GM10266 (cell line): Measurements from ENCODE around the gene C6orf118.

Source experiments
- DNase-seq: peaks from one replicate; pipeline ENCODE4 v3.0.0; 2012; ENCODE audit errors: extremely low spot score
- TF ChIP-seq, protein P1 (sequence below): IDR thresholded peaks from 2 replicates; pipeline ENCODE4 v1.5.1; 2012; ENCODE audit warnings: mild to moderate bottlenecking, low read depth; ENCODE audit not compliant: control insufficient read depth, insufficient read depth; ENCODE audit errors: missing control alignments

The C6orf118 gene

DNA sequence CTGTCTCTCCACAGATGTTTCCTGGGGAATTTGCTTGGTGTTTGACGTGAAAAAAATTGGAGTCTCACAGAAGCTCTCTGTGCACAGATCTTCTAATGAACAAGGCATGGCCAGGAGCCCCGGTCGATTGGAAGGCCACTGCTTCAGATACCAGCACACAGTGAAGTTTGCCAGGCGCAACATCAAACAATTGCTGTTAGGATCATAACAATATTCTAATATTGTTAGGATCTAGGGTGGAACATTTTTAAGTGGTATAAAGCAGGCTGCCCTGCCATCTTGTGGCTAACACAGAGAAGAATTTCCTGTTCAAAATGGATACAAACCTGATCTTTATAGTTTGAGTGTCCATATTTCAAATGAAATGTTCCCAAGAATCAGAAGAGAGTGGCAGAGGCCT, 64.1 kb downstream of the C6orf118 start:
- no peak for DNase-seq
- TF ChIP-seq, protein P1, sequence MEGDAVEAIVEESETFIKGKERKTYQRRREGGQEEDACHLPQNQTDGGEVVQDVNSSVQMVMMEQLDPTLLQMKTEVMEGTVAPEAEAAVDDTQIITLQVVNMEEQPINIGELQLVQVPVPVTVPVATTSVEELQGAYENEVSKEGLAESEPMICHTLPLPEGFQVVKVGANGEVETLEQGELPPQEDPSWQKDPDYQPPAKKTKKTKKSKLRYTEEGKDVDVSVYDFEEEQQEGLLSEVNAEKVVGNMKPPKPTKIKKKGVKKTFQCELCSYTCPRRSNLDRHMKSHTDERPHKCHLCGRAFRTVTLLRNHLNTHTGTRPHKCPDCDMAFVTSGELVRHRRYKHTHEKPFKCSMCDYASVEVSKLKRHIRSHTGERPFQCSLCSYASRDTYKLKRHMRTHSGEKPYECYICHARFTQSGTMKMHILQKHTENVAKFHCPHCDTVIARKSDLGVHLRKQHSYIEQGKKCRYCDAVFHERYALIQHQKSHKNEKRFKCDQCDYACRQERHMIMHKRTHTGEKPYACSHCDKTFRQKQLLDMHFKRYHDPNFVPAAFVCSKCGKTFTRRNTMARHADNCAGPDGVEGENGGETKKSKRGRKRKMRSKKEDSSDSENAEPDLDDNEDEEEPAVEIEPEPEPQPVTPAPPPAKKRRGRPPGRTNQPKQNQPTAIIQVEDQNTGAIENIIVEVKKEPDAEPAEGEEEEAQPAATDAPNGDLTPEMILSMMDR = no peak

DNA sequence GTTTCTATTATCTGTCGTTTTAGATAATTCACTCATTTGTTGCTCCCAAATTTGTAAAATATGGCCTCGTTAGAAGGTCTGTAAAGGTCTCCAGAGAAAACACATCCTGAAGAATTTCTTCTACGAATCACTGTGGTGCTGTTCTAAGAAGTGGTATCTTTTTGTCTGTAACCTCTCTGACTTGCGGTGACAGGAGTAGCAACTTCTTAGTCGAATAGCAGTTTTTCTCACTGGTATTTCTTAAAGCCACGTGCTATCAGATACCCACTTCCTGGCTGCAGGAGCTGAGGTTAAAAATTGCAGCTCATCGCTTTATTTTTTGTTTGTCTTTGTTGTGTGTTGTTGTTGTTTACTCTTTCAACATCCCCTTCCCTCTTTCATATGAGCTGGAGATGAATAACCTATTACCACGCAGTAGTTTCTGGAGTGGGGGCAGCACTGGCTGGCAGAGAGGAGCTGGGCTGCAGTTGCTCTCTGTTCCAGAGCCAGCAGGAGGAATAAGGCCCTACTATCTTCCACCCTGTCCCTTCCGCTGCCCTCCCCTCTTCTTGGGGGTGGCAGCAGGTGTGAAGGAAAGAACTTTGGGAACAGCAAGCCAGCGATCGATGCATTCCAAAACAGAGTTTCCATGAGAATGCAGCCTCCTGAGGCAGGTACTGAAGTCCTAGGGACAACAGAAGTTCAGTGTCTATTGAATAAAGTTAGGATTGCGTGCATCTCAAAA, 64.7 kb downstream of the C6orf118 start:
- TF ChIP-seq, protein P1 = no peak
- DNase-seq = no peak

DNA sequence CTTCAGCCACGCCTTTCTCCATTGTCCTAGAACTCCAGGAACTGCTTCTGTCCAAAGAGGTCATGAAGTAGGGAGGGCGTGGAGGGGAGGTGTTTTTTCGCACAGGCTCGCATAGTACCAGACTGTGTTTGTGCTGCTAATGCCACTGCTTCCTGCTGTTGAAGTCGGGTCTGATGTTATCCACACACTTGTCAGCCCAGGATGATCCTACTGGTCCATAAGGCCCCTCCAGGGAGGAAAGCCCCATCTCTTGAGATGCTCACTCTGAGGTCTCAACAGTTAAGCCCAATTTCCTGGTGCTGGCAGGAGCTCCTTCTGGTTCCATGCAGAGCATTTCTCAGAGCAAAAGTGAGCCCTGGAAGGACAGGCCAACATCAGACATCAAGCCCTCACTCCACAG, 65.6 kb downstream of the C6orf118 start:
- no peak for DNase-seq
- TF ChIP-seq, protein P1 = no peak

DNA sequence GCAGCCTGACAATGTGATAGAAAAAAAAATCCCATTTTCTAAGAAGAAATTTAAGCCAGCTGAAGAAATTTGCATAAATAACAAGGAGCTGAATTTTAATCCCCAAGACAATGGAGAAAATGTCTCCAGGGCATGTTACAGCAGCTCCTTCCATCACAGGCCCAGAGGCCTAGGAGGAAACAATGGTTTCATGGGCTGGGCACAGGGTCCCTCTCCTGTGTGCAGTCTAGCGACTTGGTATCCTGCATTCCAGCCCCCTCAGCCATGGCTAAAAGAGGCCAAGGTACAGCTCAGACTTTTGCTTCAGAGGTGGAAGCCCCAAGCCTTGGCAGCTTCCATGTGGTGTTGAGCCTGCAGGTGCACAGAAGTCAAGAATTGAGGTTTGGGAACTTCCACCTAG, 73.1 kb downstream of the C6orf118 start:
- DNase-seq = no peak
- TF ChIP-seq, protein P1 = no peak

DNA sequence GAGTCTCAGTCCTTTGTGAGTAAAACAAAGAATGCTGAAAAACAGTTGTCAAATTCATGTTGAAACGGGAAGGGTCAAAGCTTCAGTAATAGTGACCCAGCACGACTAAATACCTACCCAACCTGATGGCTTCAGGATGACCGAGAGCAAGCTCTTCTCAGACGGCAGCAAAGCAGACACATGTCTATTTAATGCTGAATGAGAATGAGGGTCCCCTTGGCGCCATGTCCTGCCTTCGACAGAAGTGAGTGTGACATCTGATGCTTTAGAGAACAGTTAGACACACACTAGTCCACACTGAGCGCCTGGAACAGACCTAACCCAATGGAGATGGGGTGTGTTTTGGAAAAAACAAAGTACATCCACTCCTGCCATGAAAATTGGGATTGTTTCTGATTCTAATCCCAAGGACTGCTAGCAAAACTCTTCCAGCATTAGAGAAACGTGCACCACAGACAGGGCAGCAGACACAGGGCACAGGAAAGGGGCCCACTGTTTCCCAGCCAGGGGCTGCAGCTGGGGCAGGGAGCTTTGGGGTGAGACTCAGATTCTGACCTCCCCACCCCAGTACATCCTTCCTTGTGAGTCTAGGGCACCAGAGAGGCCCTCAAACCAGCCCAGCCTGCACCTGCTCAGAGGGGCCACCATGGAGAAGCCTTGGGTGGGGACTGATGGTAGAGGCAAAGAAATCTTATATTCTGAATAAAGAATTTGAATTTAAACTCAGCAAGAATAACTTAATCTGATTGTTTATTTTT, 76.5 kb downstream of the C6orf118 start:
- DNase-seq = no peak
- TF ChIP-seq, protein P1 = no peak

DNA sequence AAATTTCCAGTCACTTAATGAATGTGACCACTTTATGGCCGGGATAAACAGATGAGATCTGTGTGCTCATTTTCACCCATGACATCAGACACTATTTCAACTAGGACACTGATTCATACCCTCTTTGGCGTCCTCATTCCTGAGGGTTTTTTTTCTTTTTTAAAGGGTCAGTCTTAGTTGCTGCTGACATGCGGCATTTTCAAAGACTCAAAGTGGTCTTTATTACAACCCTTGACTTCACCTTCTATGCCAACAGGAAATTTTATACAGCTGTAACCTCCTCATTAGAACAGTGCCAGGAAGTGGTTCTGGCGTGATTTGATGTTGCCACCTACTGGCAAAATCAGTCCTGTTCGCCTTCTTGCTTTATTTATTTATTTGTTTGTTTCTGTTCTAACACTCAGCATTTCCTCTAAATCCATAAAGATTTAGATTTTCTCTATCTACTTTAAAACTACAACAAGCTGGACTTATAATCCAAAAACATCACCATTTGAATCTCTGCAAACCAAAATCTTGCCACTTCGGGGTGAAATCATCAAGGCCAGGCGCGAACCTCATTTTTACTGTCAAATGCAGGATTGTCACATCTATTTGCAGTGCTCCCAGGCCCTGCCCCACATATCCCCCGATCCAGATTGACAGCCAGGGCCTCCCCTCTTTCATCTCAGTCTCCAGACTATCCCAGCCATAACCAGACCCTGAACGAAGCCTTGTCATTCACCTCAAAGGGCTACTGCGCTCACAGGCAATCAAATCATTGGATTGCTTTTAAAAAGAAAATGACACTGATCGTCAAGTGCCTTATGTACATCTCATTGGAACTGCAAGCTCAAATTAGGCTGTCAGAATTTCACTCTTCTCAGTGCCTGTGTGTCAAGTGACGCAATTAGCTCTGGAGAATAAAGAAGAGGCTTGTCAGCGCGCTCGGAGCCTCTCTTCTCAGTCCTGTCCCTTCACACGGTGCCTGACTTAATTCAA, 77.5 kb downstream of the C6orf118 start:
- TF ChIP-seq, protein P1 = no peak
- DNase-seq = no peak
